A673 (cell line): ENCODE data around the gene THAP6. TPM values are rescaled to one million over a fixed set of nuclear protein-coding genes. Genes with fewer than 3 reads are reported as not detected.

Experiments
- BruUV-seq: library from RNA; stranded (reverse); fragments of 400-500 nt; replicated peaks from 2 replicates; lab custom pipeline; 2021; lab: Mats Ljungman, UMichigan
- CTCF ChIA-PET: fragments of 300-600 bp; sonication (Branson Sonifier 250); formaldehyde crosslinking; loops from one replicate; lab custom pipeline; 2022; ENCODE audit warnings: antibody characterized with exemption; lab: Charles Lee
- POLR2A ChIA-PET: fragments of 300-600 bp; sonication (Branson Sonifier 250); formaldehyde crosslinking; loops from one replicate; lab custom pipeline; 2022; ENCODE audit warnings: antibody characterized with exemption; ENCODE audit not compliant: low non-redundant PET; lab: Charles Lee
- DNase-seq: peaks from one replicate; pipeline ENCODE4 v3.0.0-alpha.2; 2015; ENCODE audit warnings: low spot score
- H3K27ac ChIP-seq: fragments of 200-600 bp; sonication (generic); 2 replicates; pipeline ENCODE4 v1.5.1; 2016; ENCODE audit warnings: mixed run types, low read depth, mild to moderate bottlenecking, mixed read lengths, antibody characterized with exemption, low read length; ENCODE audit not compliant: poor library complexity, severe bottlenecking
- H3K27me3 ChIP-seq: fragments of 200-600 bp; sonication (generic); replicated peaks from 2 replicates; pipeline ENCODE4 v1.6.1; 2017; ENCODE audit warnings: mixed run types, low read depth, mild to moderate bottlenecking, mixed read lengths, antibody characterized with exemption, low read length; ENCODE audit not compliant: insufficient read depth, poor library complexity
- H3K36me3 ChIP-seq: fragments of 200-600 bp; sonication (generic); 2 replicates; pipeline ENCODE4 v1.6.1; 2016; ENCODE audit warnings: mixed run types, mild to moderate bottlenecking, mixed read lengths, antibody characterized with exemption, low read length; ENCODE audit not compliant: insufficient read depth, poor library complexity, severe bottlenecking
- H3K4me1 ChIP-seq: fragments of 200-600 bp; sonication (generic); 2 replicates; pipeline ENCODE4 v1.6.1; 2017; ENCODE audit warnings: mixed run types, mild to moderate bottlenecking, mixed read lengths, antibody characterized with exemption, low read length; ENCODE audit not compliant: insufficient read depth, poor library complexity, severe bottlenecking
- H3K4me3 ChIP-seq: fragments of 200-600 bp; sonication (generic); 2 replicates; pipeline ENCODE4 v1.5.1; 2016; ENCODE audit warnings: low read depth, mixed run types, mild to moderate bottlenecking, mixed read lengths, low read length; ENCODE audit not compliant: poor library complexity, severe bottlenecking
- H3K9me3 ChIP-seq: fragments of 200-600 bp; sonication (generic); 2 replicates; pipeline ENCODE4 v1.6.1; 2016; ENCODE audit warnings: mixed run types, low read depth, mild to moderate bottlenecking, mixed read lengths, antibody characterized with exemption, low read length; ENCODE audit not compliant: poor library complexity, severe bottlenecking
- EZH2 ChIP-seq: fragments of 200-600 bp; sonication (generic); IDR thresholded peaks from 2 replicates; pipeline ENCODE4 v1.6.1; 2017; ENCODE audit warnings: borderline replicate concordance, low read depth, mild to moderate bottlenecking, mixed read lengths, antibody characterized with exemption, low read length; ENCODE audit not compliant: poor library complexity, severe bottlenecking
- intact Hi-C: fragments of 100-400 bp; cut with micrococcal nuclease; formaldehyde crosslinking; loops from one replicate; pipeline ENCODE4 v1.10.0; 2022; ENCODE audit not compliant: unreplicated experiment
- total RNA-seq: library from RNA; stranded (reverse); gene quantifications from 2 replicates; pipeline ENCODE4 v1.2.3, GENCODE V29; 2021
- TF ChIP-seq, protein P1 (sequence below): fragments of 300-800, 200-600 bp; sonication (generic); conservative IDR thresholded peaks from 2 replicates; pipeline ENCODE4 v1.5.1; 2017; ENCODE audit warnings: low read depth, mild to moderate bottlenecking, antibody characterized with exemption, low read length, moderate library complexity, mixed read lengths

THAP6 gene
- total RNA-seq, 1 experiment from 2014 or later: 13.7 TPM

DNA sequence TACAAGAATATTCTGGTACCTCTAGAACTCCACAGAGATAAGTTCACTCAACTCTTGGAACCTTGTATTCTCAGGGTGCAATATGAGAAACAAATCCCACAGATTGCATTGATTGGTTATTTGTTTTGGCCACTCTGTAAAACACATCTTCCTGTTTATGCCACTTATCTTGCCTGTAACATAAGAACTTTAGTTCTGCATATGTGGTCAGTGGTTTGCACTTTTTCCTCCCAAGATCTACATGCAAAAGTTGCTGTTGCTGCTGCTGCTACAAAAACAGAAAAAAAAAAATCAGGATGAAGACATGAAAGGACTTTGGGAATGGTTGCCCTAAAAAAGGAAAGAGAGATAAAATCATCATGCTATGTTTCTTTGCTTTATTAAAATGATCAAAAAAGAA is 51.2 kb downstream of the THAP6 start:
- no peaks in the 10 kb centered on the region for H3K4me1 ChIP-seq
- no peaks in the 10 kb centered on the region for H3K36me3 ChIP-seq
- DNase-seq: no peak
- no TSS peak for BruUV-seq
- ChIA-PET POLR2A (no interaction called here), CTCF (no interaction called here)
- intact Hi-C loops: no loop called here
- no peak overlapping the region for H3K27ac ChIP-seq
- no peaks in the 10 kb centered on the region for H3K9me3 ChIP-seq
- H3K27me3 ChIP-seq: no peaks in the 10 kb centered on the region
- TF ChIP-seq, protein P1, sequence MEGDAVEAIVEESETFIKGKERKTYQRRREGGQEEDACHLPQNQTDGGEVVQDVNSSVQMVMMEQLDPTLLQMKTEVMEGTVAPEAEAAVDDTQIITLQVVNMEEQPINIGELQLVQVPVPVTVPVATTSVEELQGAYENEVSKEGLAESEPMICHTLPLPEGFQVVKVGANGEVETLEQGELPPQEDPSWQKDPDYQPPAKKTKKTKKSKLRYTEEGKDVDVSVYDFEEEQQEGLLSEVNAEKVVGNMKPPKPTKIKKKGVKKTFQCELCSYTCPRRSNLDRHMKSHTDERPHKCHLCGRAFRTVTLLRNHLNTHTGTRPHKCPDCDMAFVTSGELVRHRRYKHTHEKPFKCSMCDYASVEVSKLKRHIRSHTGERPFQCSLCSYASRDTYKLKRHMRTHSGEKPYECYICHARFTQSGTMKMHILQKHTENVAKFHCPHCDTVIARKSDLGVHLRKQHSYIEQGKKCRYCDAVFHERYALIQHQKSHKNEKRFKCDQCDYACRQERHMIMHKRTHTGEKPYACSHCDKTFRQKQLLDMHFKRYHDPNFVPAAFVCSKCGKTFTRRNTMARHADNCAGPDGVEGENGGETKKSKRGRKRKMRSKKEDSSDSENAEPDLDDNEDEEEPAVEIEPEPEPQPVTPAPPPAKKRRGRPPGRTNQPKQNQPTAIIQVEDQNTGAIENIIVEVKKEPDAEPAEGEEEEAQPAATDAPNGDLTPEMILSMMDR: no peak
- TF ChIP-seq EZH2: no peak
- H3K4me3 ChIP-seq: no peak overlapping the region

DNA sequence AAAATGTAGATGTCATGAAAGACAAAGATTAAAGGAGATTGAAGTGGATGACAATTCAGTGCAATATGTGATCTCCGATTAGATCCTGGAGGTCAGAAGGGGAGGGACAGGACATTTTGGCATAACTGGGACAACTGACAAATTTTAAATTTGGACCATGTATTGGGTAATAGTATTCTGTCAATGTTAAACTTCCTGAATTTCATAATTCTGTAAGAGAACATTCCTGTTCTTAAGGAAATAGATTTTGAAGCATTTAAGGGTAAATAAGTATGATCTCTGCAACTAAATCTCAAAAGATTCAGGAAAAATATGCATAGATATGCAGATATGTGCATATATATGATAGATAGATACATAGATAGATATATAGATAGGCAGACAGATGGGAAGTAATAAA is 52.6 kb downstream of the THAP6 start:
- H3K27ac ChIP-seq: no peak overlapping the region
- DNase-seq: no peak
- no peaks in the 10 kb centered on the region for H3K9me3 ChIP-seq
- CTCF ChIA-PET: no interaction called here
- no TSS peak for BruUV-seq
- intact Hi-C loops: no loop called here
- H3K27me3 ChIP-seq: no peaks in the 10 kb centered on the region
- POLR2A ChIA-PET: no interaction called here
- TF ChIP-seq, protein P1: no peak
- no peak for TF ChIP-seq EZH2
- no peaks in the 10 kb centered on the region for H3K36me3 ChIP-seq
- H3K4me3 ChIP-seq: no peak overlapping the region
- no peaks in the 10 kb centered on the region for H3K4me1 ChIP-seq

DNA sequence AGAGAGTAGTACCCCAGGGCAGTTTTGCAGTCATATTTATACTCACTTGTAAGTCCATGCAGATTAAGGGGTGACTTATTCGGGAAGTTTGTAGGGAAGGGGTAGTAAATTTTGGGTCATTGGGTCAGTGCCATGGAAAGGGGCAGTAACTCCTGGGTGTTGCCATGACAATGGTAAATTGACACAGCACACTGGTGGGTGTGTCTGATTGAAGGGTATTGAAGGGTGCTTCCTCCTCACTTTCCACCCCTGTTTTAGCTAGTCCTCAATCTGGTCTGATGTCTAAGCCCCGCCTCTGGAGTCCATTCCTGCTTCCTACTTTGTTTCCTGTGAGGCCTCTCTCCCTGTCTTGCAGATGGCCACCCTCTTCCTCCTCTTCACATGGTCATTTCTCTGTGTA is 53.5 kb downstream of the THAP6 start:
- Histone ChIP-seq H3K9me3 (no peaks in the 10 kb centered on the region), H3K4me1 (no peaks in the 10 kb centered on the region), H3K36me3 (no peaks in the 10 kb centered on the region), H3K4me3 (no peak overlapping the region), H3K27ac (no peak overlapping the region), H3K27me3 (no peaks in the 10 kb centered on the region)
- no TSS peak for BruUV-seq
- intact Hi-C loops: no loop called here
- ChIA-PET CTCF (no interaction called here), POLR2A (no interaction called here)
- TF ChIP-seq EZH2: no peak
- TF ChIP-seq, protein P1: no peak
- no peak for DNase-seq

Other genes with a start within 250 kb of the THAP6 start
- gene RCHY1, start 70 bp upstream of the THAP6 start, total RNA-seq: 24.2 and 36.0 TPM in 2 replicates
- not detected in 2 replicates for gene ODAPH, start 41.6 kb downstream of the THAP6 start, total RNA-seq
- 1.5 and 1.6 TPM in 2 replicates for gene CDKL2, start 116.1 kb downstream of the THAP6 start, total RNA-seq
- 104 and 124 TPM in 2 replicates for gene G3BP2, start 158.9 kb downstream of the THAP6 start, total RNA-seq
- gene USO1, start 210.1 kb downstream of the THAP6 start, total RNA-seq: 35.6 and 36.1 TPM in 2 replicates